Lung (tissue), 12 donors: ENCODE results near the gene CD247. TPM values are rescaled to one million over a fixed set of nuclear protein-coding genes. Genes with fewer than 3 reads are reported as not detected.

Experiments
- ATAC-seq: fragments of 200-7000 bp; cut with Tn5 transposase; one replicate; pipeline ENCODE4 v1.9.1; 2020; ENCODE audit warnings: moderate number of reproducible peaks; ENCODE audit not compliant: insufficient read depth, low FRiP score
- DNase-seq, 3 donors: peaks; one replicate each; pipeline ENCODE4 v3.0.0-alpha.2; 2013 to 2017
- H3K27ac ChIP-seq, 2 donors: one replicate each; pipeline ENCODE4 v1.5.1; 2013; ENCODE audit warnings: mild to moderate bottlenecking in 2 of 2, moderate library complexity in 2 of 2, control low read depth in 1 of 2, inconsistent platforms in 1 of 2, low read depth in 1 of 2, low read length in 1 of 2
- H3K27me3 ChIP-seq, 3 donors: one replicate each; pipeline ENCODE4 v1.5.1; 2013; ENCODE audit warnings: low read length in 2 of 3; ENCODE audit not compliant: control insufficient read depth in 3 of 3, insufficient read depth in 3 of 3
- H3K36me3 ChIP-seq, 4 donors: one replicate each; pipeline ENCODE4 v1.5.1; 2013; ENCODE audit warnings: low read length in 4 of 4, mild to moderate bottlenecking in 1 of 4, moderate library complexity in 1 of 4; ENCODE audit not compliant: control insufficient read depth in 4 of 4, insufficient read depth in 4 of 4
- H3K4me1 ChIP-seq, 5 donors: one replicate each; pipeline ENCODE4 v1.5.1; 2013; ENCODE audit warnings: low read length in 5 of 5, mild to moderate bottlenecking in 2 of 5, moderate library complexity in 1 of 5; ENCODE audit not compliant: control insufficient read depth in 5 of 5, insufficient read depth in 5 of 5
- H3K4me3 ChIP-seq: one replicate; pipeline ENCODE4 v1.5.1; 2013; ENCODE audit warnings: mild to moderate bottlenecking, control low read depth, moderate library complexity
- H3K9ac ChIP-seq, 2 donors: one replicate each; pipeline ENCODE4 v1.5.1; 2013; ENCODE audit warnings: low read length in 2 of 2, control low read depth in 1 of 2; ENCODE audit not compliant: insufficient read depth in 1 of 2
- H3K9me3 ChIP-seq, 4 donors: one replicate each; pipeline ENCODE4 v1.5.1; 2013; ENCODE audit warnings: low read length in 3 of 4, mild to moderate bottlenecking in 1 of 4, moderate library complexity in 1 of 4; ENCODE audit not compliant: control insufficient read depth in 4 of 4, insufficient read depth in 3 of 4
- WGBS, 2 donors: extraction: QIAGEN DNeasy Blood & Tissue Kit; methylation state at CpG; one replicate each; pipeline ENCODE4 v1.1.7; 2013; 5-methylcytosine and 5-hydroxymethylcytosine counted together
- polyA plus RNA-seq, 2 donors: library from polyadenylated mRNA; stranded (reverse); fragments of 200-250 nt; gene quantifications; one replicate each; pipeline ENCODE4 v1.2.1, GENCODE V29; 2013
- total RNA-seq, 2 donors: library from RNA; depleted of rRNA in 1 of 2; stranded (reverse); fragments of >200 nt in 1 of 2; gene quantifications; one replicate each; pipeline ENCODE4 v1.2.1, GENCODE V29; 2014 to 2021
- TF ChIP-seq, protein P1 (sequence below): IDR thresholded peaks from 2 replicates; pipeline ENCODE4 v1.5.1; 2012; ENCODE audit warnings: mild to moderate bottlenecking; ENCODE audit errors: control extremely low read depth, extremely low read depth
- donor health status: control.
- donor health status: control.
- donor health status: Bipolar disorder and iron deficiency.
- donor health status: healthy.
- donor health status: DM: yes; HTN: yes; CAD: no.

Gene CD247
- total and polyA plus RNA-seq, 4 donors = 3.4 to 5.9 (median 3.8) TPM

DNA sequence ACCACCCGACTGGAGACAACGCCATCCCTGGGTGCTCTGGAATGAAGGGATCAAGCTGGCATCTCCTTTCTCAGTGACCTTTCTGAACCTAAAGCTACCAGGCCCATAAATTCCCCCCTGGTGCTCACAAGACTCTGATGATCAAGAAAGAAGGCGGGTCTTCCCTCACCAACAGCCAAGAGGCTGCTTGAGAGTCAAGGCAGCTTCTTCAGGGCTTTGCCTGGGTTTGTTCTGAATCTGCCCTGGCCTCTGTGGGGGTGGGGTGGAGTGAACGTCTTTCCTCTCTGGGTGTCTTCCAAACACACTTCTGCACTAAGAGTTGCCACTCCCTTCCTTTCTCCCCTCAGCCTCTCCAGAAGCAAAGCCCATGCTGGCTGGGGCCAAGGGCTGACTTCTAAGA lies 36.1 kb downstream of the CD247 start:
- no peak for DNase-seq
- Histone ChIP-seq H3K4me1 (peaks cover 0 to 11% (median 1%) of the 10 kb centered on the region in 5 donors), H3K36me3 (no peaks in the 10 kb centered on the region), H3K27ac (no peak overlapping the region), H3K4me3 (no peak overlapping the region), H3K27me3 (no peaks in the 10 kb centered on the region), H3K9me3 (no peaks in the 10 kb centered on the region), H3K9ac (no peak overlapping the region)
- TF ChIP-seq, protein P1, sequence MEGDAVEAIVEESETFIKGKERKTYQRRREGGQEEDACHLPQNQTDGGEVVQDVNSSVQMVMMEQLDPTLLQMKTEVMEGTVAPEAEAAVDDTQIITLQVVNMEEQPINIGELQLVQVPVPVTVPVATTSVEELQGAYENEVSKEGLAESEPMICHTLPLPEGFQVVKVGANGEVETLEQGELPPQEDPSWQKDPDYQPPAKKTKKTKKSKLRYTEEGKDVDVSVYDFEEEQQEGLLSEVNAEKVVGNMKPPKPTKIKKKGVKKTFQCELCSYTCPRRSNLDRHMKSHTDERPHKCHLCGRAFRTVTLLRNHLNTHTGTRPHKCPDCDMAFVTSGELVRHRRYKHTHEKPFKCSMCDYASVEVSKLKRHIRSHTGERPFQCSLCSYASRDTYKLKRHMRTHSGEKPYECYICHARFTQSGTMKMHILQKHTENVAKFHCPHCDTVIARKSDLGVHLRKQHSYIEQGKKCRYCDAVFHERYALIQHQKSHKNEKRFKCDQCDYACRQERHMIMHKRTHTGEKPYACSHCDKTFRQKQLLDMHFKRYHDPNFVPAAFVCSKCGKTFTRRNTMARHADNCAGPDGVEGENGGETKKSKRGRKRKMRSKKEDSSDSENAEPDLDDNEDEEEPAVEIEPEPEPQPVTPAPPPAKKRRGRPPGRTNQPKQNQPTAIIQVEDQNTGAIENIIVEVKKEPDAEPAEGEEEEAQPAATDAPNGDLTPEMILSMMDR = no peak
- no peak for ATAC-seq
- WGBS, 2 donors = 64 to 85% methylated on average over 4 of the region's 4 CpGs

DNA sequence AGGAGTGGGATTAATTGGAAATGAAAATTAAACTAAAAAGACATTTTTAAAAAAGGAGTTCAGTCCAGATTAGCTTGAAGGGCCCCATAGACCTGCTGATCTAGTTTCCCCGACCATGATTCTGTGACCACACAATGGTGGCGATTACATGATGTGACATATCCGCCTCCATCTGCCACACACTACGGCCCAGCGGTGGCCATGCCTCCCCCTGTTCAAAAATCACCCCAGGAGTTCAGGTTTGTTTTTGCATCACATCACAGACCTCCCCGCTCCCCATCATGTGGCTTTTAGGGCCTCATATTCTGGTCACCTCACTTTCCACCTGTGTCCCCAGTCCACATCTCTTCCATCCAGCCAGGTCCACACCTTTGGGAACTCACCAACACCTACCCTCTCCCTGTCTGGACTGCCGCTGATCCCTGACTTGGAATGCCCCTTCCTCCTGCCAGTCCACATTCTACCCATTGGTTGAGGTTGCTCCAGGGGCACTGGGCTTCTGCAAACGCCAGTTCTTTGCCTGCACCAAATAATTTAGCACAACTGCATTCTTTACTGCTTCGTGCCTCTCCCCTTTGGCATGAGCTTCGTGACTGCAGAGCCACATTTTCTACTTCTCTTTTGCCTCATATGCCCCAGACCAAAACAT lies 38.9 kb downstream of the CD247 start:
- H3K9me3 ChIP-seq = peaks cover 0 to 2% (median under 1%) of the 10 kb centered on the region in 4 donors
- H3K27ac ChIP-seq = no peak overlapping the region
- H3K27me3 ChIP-seq = no peaks in the 10 kb centered on the region
- peaks cover 0 to 8% (median 0%) of the 10 kb centered on the region in 5 donors for H3K4me1 ChIP-seq
- H3K9ac ChIP-seq = no peak overlapping the region
- TF ChIP-seq, protein P1 = no peak
- ATAC-seq = no peak
- no peak overlapping the region for H3K4me3 ChIP-seq
- no peaks in the 10 kb centered on the region for H3K36me3 ChIP-seq
- 90 to 94% methylated on average over 10 of the region's 10 CpGs for WGBS, 2 donors
- DNase-seq = no peak

DNA sequence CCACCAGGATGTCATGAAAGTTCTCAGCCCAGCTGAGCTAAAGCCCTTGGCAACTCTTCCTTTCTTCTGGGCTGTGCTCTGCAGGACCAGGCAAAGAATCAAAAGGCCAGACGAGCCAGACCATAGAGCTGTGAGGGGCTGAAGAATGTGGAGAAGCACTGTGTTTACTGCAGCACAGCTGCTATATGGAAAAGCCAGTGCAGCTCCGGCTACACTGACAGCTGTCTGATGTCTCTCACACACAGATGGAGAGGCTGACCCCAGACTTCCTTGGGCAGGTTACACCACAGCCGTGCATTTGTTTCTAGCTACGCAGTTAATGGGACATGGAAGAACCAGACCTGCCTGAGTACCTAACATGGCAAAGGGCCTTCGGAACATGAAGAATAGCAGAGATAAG lies 40.3 kb downstream of the CD247 start:
- DNase-seq (peak; percentile 63 to 85 (median 67)), ATAC-seq (no peak)
- Histone ChIP-seq H3K4me1 (peaks cover 0 to 8% (median 0%) of the 10 kb centered on the region in 5 donors), H3K9me3 (peaks cover 0 to 2% (median under 1%) of the 10 kb centered on the region in 4 donors), H3K36me3 (no peaks in the 10 kb centered on the region), H3K4me3 (no peak overlapping the region), H3K27me3 (no peaks in the 10 kb centered on the region), H3K9ac (no peak overlapping the region), H3K27ac (no peak overlapping the region)
- TF ChIP-seq, protein P1 = no peak
- WGBS, 2 donors = 70 to 78% methylated on average over 5 of the region's 5 CpGs

DNA sequence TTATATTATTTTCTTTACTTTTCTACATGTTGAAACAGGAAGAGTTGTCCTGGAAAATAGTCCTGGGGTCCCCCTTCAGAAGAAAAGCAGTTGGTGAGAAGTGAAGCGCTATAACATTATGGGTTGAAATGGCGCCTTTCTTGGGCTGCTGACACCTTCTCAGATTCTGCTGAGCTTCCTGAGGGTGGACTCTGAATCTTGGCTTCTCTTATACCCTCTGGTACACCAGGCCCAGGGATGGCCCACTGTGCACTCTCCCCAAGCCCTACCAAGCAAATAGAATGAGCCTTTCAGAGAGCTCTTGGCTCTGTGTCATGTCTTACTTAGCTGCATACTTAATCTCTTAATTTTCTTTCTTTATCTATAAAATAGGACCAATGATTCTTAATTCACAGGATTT lies 42.3 kb downstream of the CD247 start:
- no peak overlapping the region for H3K27ac ChIP-seq
- peaks cover 0 to 8% (median 0%) of the 10 kb centered on the region in 5 donors for H3K4me1 ChIP-seq
- TF ChIP-seq, protein P1 = no peak
- no peak for ATAC-seq
- no peak overlapping the region for H3K4me3 ChIP-seq
- DNase-seq = no peak
- no peak overlapping the region for H3K9ac ChIP-seq
- WGBS, 2 donors = 99 to 100% methylated on average over 2 of the region's 2 CpGs
- peaks cover 0 to 2% (median under 1%) of the 10 kb centered on the region in 4 donors for H3K9me3 ChIP-seq
- H3K36me3 ChIP-seq = no peaks in the 10 kb centered on the region
- no peaks in the 10 kb centered on the region for H3K27me3 ChIP-seq
